ENCODE data around the gene TSKS.

TSKS gene

GRCh38 chr19:49763230-49763629, at the start of gene TSKS:
Gene TSKS, minus strand, starts transcription at chr19:49763306. Its CDS starts 59 bp downstream, at chr19:49763247.
- POLR2A ChIA-PET = no interaction called here
- CTCF ChIA-PET = no interaction called here
- no peak for TF ChIP-seq CTCF (IDR thresholded peaks at IDR 0.05; ENCODE audit: control extremely low read depth, extremely low read depth, low read depth, missing control alignments)
- DNase-seq (ENCODE audit: extremely low spot score) = no peak

- POLR2A ChIA-PET = no interaction called here
- DNase-seq (ENCODE audit: extremely low spot score) = no peak
- TF ChIP-seq CTCF (IDR thresholded peaks at IDR 0.05; ENCODE audit: control extremely low read depth, extremely low read depth, low read depth, missing control alignments) = no peak
- CTCF ChIA-PET = interaction anchor here (1.0 to 1.6 kb wide), 3 partner anchors 45 to 323 kb away, joined by 3 to 5 read pairs (median 3); partner anchors contain the start of gene AP2A1
These were observed 49.4 kb upstream of the TSKS start for GRCh38 chr19:49812452-49812996.

GRCh38 chr19:49811328-49811727, 48.2 kb upstream of the TSKS start:
- no peak for TF ChIP-seq CTCF (IDR thresholded peaks at IDR 0.05; ENCODE audit: control extremely low read depth, extremely low read depth, low read depth, missing control alignments)
- CTCF ChIA-PET = no interaction called here
- POLR2A ChIA-PET = no interaction called here
- no peak for DNase-seq (ENCODE audit: extremely low spot score)

- no peak for DNase-seq (ENCODE audit: extremely low spot score)
- ChIA-PET CTCF (interaction anchor here (1.0 to 1.2 kb wide), 3 partner anchors 8 to 138 kb away, joined by 3 read pairs; partner anchors contain the start of gene MED25), POLR2A (no interaction called here)
- no peak for TF ChIP-seq CTCF (IDR thresholded peaks at IDR 0.05; ENCODE audit: control extremely low read depth, extremely low read depth, low read depth, missing control alignments)
These were observed 46.9 kb upstream of the TSKS start for GRCh38 chr19:49809941-49810389.

- no peak for TF ChIP-seq CTCF (IDR thresholded peaks at IDR 0.05; ENCODE audit: control extremely low read depth, extremely low read depth, low read depth, missing control alignments)
- no peak for DNase-seq (ENCODE audit: extremely low spot score)
- ChIA-PET POLR2A (no interaction called here), CTCF (interaction anchor here (1.1 to 1.2 kb wide), 2 partner anchors 9 to 25 kb away, joined by 3 read pairs; partner anchors contain the start of gene MED25)
These were observed 46.2 kb upstream of the TSKS start for GRCh38 chr19:49809160-49809940.

GRCh38 chr19:49808711-49809159, 45.6 kb upstream of the TSKS start:
- CTCF ChIA-PET = no interaction called here
- no peak for TF ChIP-seq CTCF (IDR thresholded peaks at IDR 0.05; ENCODE audit: control extremely low read depth, extremely low read depth, low read depth, missing control alignments)
- POLR2A ChIA-PET = interaction anchor here (1.0 kb wide), 1 partner anchor 121 kb away, joined by 4 read pairs; the partner anchor contains the start of genes ATF5 and NUP62
- DNase-seq (ENCODE audit: extremely low spot score) = peak; percentile 87

Data from GM10248 (cell line).